Thymus (tissue), 11 donors: ENCODE results near the gene FAM170B. TPM values are rescaled to one million over a fixed set of nuclear protein-coding genes. Genes with fewer than 3 reads are reported as not detected.

Source experiments
- DNase-seq, 9 donors: peaks; one replicate each; pipeline ENCODE4 v3.0.0-alpha.2; 2013; ENCODE audit warnings: low spot score in 9 of 9, low read depth in 6 of 9, missing footprints in 1 of 9
- H3K27ac ChIP-seq, 2 donors: one replicate each; pipeline ENCODE4 v1.5.1; 2013; ENCODE audit warnings: control low read depth in 1 of 2, low read depth in 1 of 2, low read length in 1 of 2, mild to moderate bottlenecking in 1 of 2, moderate library complexity in 1 of 2
- H3K27me3 ChIP-seq, 2 donors: one replicate each; pipeline ENCODE4 v1.5.1; 2013; ENCODE audit warnings: low read length in 1 of 2; ENCODE audit not compliant: control insufficient read depth in 2 of 2, insufficient read depth in 1 of 2
- H3K36me3 ChIP-seq, 2 donors: one replicate each; pipeline ENCODE4 v1.5.1; 2013; ENCODE audit warnings: low read length in 1 of 2, mild to moderate bottlenecking in 1 of 2, moderate library complexity in 1 of 2; ENCODE audit not compliant: control insufficient read depth in 2 of 2, insufficient read depth in 2 of 2
- H3K4me1 ChIP-seq, 2 donors: one replicate each; pipeline ENCODE4 v1.5.1; 2013; ENCODE audit warnings: low read length in 2 of 2; ENCODE audit not compliant: control insufficient read depth in 2 of 2, insufficient read depth in 2 of 2
- H3K4me3 ChIP-seq, 2 donors: one replicate each; pipeline ENCODE4 v1.5.1; 2013; ENCODE audit warnings: low read length in 2 of 2, control low read depth in 1 of 2, mild to moderate bottlenecking in 1 of 2
- H3K9me3 ChIP-seq, 2 donors: one replicate each; pipeline ENCODE4 v1.5.1; 2013; ENCODE audit warnings: low read length in 1 of 2, mild to moderate bottlenecking in 1 of 2; ENCODE audit not compliant: control insufficient read depth in 2 of 2, insufficient read depth in 1 of 2
- WGBS: extraction: QIAGEN DNeasy Blood & Tissue Kit; methylation state at CpG from one replicate; pipeline ENCODE4 v1.1.7; 2013; 5-methylcytosine and 5-hydroxymethylcytosine counted together
- polyA plus RNA-seq: library from polyadenylated mRNA; stranded (reverse); fragments of 200-250 nt; gene quantifications from one replicate; pipeline ENCODE4 v1.2.3, GENCODE V29; 2013
- total RNA-seq: library from RNA; stranded (reverse); fragments of 120-200 nt; gene quantifications from one replicate; pipeline ENCODE4 v1.2.4, GENCODE V29; 2013
- donor health status: healthy.

Gene FAM170B
- total and polyA plus RNA-seq, 2 donors = 0.02 TPM; not detected in 1

DNA sequence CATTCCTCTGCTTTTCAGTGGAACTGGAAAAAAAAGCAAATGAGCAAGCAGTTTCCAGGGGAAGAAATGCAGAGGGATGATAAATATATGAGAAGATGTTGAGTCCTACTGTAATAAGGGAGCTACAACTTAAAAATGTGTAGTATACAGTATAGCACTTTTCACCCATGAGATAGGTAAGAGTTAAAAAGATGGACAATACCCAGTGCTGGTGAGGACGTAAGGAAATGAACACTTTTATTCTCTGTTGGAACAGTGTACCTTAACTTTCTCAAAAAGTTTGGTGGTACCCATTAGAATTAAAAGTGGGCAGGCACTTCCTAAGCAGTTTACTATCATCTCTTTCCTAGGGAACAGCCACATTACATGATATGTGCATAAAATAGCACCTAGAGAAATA, 2.7 kb upstream of the FAM170B start:
- Histone ChIP-seq H3K27me3 (no peaks in the 10 kb centered on the region), H3K9me3 (peaks cover 0 to 5% of the 10 kb centered on the region in 2 donors), H3K4me3 (no peak overlapping the region), H3K27ac (no peak overlapping the region), H3K36me3 (no peaks in the 10 kb centered on the region), H3K4me1 (peaks cover 2 to 30% of the 10 kb centered on the region in 2 donors)
- no peak for DNase-seq
- WGBS = 94% methylated on average over 1 of the region's 1 CpG

- Histone ChIP-seq H3K27me3 (no peaks in the 10 kb centered on the region), H3K36me3 (no peaks in the 10 kb centered on the region), H3K4me3 (no peak overlapping the region), H3K4me1 (peaks cover 2 to 30% of the 10 kb centered on the region in 2 donors), H3K27ac (peak overlapping the region in 1 of 2 donors; percentile 85), H3K9me3 (peaks cover 0 to 5% of the 10 kb centered on the region in 2 donors)
- DNase-seq = peak in 3 of 9 donors; percentile 38 to 56 (median 55)
- 62% methylated on average over 9 of the region's 9 CpGs for WGBS
These were observed 1.9 kb upstream of the FAM170B start for GRCh38 chr10:49135575-49136313.

DNA sequence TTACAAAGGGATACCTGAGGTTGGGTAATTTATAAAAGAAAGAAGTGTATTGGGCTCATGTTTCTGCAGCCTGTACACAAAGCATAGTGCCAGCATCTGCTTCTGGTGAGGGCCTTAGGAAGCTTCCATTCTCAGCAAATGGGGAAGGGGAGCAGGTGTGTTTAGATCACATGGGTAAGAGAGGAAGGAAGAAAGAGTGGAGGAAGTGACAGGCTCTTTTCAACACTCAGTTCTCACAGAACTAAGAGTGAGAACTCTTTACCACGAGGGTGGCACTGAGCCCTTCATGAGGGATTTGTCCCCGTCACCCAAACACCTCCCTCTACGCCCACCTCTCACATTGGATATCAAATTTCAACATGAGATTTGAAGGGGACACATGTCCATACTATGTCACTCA, 506 bp upstream of the FAM170B start:
- Histone ChIP-seq H3K4me3 (no peak overlapping the region), H3K4me1 (peaks cover 2 to 28% of the 10 kb centered on the region in 2 donors), H3K27me3 (no peaks in the 10 kb centered on the region), H3K36me3 (no peaks in the 10 kb centered on the region), H3K27ac (peak overlapping the region in 1 of 2 donors; percentile 85), H3K9me3 (peaks cover 0 to 5% of the 10 kb centered on the region in 2 donors)
- WGBS = 54% methylated on average over 3 of the region's 3 CpGs
- DNase-seq = peak in 5 of 9 donors; percentile 36 to 68 (median 53)

DNA sequence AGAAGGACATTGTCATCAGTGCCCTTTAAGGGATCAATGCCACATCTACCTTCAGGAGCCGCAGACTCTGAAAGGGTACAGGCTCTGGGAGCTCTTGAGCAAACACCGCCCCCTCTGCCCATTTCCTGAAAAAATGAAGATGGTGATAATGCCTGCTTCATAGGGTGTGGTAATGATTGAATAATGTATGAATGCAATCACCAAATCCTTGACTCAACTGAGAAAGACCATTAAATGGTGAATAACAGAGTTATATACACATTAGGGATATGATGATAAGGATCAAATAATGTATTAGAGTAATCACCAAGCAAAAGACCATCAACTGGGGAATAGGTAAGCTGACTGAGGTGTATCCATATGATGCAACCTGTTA, 1.5 kb downstream of the FAM170B start:
- Histone ChIP-seq H3K27me3 (no peaks in the 10 kb centered on the region), H3K36me3 (no peaks in the 10 kb centered on the region), H3K27ac (no peak overlapping the region), H3K4me3 (no peak overlapping the region), H3K4me1 (peaks cover 2 to 29% of the 10 kb centered on the region in 2 donors), H3K9me3 (peaks cover 0 to 5% of the 10 kb centered on the region in 2 donors)
- no peak for DNase-seq
- 99% methylated on average over 2 of the region's 2 CpGs for WGBS

GRCh38 chr10:49131507-49132361, 2.1 kb downstream of the FAM170B start:
- WGBS = 95% methylated on average over 37 of the region's 37 CpGs
- H3K4me3 ChIP-seq = no peak overlapping the region
- no peaks in the 10 kb centered on the region for H3K27me3 ChIP-seq
- no peak for DNase-seq
- H3K36me3 ChIP-seq = no peaks in the 10 kb centered on the region
- H3K4me1 ChIP-seq = peaks cover 2 to 29% of the 10 kb centered on the region in 2 donors
- H3K27ac ChIP-seq = no peak overlapping the region
- peaks cover 0 to 5% of the 10 kb centered on the region in 2 donors for H3K9me3 ChIP-seq

- peaks cover 2 to 13% of the 10 kb centered on the region in 2 donors for H3K4me1 ChIP-seq
- peaks cover 0 to 5% of the 10 kb centered on the region in 2 donors for H3K9me3 ChIP-seq
- H3K27me3 ChIP-seq = no peaks in the 10 kb centered on the region
- DNase-seq = no peak
- WGBS = 93% methylated on average over 1 of the region's 1 CpG
- H3K27ac ChIP-seq = no peak overlapping the region
- no peaks in the 10 kb centered on the region for H3K36me3 ChIP-seq
- no peak overlapping the region for H3K4me3 ChIP-seq
These were observed 4.4 kb downstream of the FAM170B start for GRCh38 chr10:49129376-49129775.

GRCh38 chr10:49128854-49129253, 5.0 kb downstream of the FAM170B start:
- no peak overlapping the region for H3K4me3 ChIP-seq
- 95% methylated on average over 4 of the region's 4 CpGs for WGBS
- no peaks in the 10 kb centered on the region for H3K27me3 ChIP-seq
- H3K4me1 ChIP-seq = peaks cover 0 to 8% of the 10 kb centered on the region in 2 donors
- H3K9me3 ChIP-seq = peaks cover 0 to 3% of the 10 kb centered on the region in 2 donors
- H3K27ac ChIP-seq = no peak overlapping the region
- H3K36me3 ChIP-seq = no peaks in the 10 kb centered on the region
- DNase-seq = no peak

DNA sequence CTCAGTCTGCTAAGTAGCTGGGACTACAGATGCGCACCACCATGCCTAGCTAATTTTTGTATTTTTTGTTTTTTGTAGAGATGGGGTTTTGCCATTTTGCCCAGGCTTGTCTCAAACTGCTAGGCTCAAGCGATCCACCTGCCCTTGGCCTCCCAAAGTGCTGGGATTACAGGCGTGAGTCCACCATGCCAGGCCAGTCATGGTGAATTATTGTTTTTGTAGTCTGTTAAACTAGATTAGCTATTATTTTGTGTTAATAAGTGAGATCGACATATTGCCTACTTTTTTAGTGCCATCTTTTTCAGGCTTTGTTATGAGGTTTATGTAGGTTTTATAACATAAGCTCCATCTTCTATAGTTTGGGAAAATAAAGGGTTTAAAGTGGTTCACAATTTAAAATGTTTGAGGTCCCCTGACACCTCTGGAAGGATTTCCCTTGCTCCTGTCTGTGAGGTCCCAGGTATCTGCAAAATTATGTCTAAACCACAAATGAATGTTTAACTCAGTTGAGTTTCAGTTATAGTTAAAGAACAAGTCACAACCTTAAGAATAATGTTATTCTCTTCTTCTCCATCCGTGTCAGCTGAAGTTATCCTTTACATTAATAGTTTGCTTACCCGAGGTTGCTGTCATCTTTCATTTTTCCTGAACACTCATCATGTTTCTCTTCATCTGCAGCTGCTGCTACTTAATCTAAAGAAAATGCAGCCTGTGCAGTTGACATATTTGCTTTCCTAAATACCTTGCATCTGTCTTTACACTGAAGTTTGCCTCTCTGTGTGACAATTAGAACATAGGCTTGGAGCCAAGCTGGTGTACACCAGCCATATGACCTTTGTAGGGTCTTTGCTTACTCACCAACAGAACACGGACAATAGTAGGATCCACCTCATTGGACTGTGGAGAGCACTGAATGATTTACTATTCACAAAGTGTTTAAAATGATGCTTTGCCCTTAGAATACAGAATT, 9.6 kb downstream of the FAM170B start:
- DNase-seq = no peak
- no peak overlapping the region for H3K4me3 ChIP-seq
- 94% methylated on average over 7 of the region's 7 CpGs for WGBS
- H3K9me3 ChIP-seq = no peaks in the 10 kb centered on the region
- H3K27ac ChIP-seq = peak overlapping the region in 1 of 2 donors; percentile 47
- no peaks in the 10 kb centered on the region for H3K36me3 ChIP-seq
- H3K4me1 ChIP-seq = peaks cover 5 to 26% of the 10 kb centered on the region in 2 donors
- no peaks in the 10 kb centered on the region for H3K27me3 ChIP-seq
